ENCODE measurements around the gene MS4A15.

DNA sequence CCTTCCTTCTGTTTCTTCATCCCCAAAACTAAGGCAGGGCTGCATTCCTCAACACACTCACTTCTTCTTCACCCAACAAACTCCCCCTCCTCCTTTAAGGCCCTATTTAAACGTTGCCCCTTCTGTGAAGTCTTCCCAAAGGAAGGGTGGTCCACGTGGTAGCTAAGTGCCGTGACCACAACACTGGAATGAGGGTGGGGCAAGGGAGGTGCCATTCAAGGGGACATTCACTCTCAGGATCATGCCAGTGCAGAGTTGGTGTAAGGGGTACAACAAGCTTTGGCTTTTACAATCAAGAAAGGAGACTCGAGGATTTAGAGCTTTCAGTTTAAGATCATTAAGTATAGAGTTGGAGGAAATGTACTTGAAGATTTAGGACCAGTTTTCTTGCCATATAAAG lies 20.4 kb downstream of the MS4A15 start:
- TF ChIP-seq, protein P1, sequence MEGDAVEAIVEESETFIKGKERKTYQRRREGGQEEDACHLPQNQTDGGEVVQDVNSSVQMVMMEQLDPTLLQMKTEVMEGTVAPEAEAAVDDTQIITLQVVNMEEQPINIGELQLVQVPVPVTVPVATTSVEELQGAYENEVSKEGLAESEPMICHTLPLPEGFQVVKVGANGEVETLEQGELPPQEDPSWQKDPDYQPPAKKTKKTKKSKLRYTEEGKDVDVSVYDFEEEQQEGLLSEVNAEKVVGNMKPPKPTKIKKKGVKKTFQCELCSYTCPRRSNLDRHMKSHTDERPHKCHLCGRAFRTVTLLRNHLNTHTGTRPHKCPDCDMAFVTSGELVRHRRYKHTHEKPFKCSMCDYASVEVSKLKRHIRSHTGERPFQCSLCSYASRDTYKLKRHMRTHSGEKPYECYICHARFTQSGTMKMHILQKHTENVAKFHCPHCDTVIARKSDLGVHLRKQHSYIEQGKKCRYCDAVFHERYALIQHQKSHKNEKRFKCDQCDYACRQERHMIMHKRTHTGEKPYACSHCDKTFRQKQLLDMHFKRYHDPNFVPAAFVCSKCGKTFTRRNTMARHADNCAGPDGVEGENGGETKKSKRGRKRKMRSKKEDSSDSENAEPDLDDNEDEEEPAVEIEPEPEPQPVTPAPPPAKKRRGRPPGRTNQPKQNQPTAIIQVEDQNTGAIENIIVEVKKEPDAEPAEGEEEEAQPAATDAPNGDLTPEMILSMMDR (IDR thresholded peaks at IDR 0.05) = no peak
- no peak for TF ChIP-seq POLR2A (IDR thresholded peaks at IDR 0.05)
